HG02840 (cell line): ENCODE results near the gene FBXL17.
"Not testable (repeated sequence)": the region's sequence is repeated elsewhere in the genome, so short reads cannot be mapped to it uniquely, and the experiment has no call there.

ENCODE experiments used
- ATAC-seq: cut with Tn5 transposase; IDR thresholded peaks from one replicate; pipeline ENCODE4 v1.9.1; 2021; ENCODE audit warnings: mild to moderate bottlenecking, moderate library complexity, moderate number of reproducible peaks; ENCODE audit not compliant: unreplicated experiment, low FRiP score

Gene FBXL17

DNA sequence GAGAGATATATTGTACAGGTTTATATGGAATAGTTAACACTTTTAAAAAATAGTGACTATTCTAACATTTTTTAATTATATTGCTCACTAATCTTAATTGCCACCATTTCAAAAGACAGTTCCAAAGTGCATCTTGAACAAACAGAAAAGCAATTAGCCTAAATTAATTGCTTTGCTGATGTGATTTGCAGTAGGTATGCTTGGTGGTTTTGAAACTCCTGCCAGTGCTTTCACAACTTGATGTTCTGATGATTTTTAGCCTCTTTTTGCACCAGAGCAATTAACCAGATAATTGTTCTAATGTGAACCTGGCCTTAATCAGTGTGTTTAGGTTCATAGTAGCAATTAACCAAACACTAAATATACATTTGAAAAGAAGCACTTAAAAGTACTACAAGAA lies 207.6 kb downstream of the FBXL17 start:
- no peak for ATAC-seq

DNA sequence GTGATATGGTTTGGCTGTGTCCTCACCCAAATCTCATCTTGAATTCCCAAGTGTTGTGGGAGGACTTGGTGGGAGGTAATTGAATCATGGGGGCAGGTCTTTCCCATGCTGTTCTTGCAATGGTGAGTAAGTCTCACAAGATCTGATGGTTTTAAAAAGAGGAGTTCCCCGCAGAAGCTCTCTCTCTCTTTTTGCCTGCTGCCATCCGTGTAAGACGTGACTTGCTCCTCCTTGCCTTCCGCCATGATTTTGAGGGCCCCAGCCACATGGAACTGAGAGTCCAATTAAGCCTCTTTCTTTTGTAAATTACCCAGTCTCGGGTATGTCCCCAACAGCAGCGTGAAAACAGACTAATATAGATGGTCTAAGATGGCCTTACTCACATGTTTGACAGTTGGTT lies 210.1 kb downstream of the FBXL17 start:
- ATAC-seq = no peak

DNA sequence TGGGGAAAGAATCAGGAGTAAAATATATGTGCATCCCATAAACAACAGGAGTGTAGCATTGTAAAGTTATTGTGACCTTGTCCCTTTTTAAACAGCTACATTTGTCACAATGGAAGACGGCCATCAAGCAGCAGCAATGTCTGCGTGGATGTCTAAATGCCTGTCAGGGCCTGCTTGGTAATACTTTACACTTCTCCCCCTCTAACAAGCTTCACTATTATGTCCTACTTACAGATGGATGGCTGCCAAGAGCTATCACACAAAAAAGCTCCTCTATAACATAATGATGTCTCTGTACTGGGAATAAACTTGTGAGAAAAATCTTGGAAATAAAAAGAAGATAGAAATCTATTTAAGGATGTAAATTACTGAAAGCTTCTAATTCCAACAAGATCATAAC lies 213.0 kb downstream of the FBXL17 start:
- no peak for ATAC-seq

DNA sequence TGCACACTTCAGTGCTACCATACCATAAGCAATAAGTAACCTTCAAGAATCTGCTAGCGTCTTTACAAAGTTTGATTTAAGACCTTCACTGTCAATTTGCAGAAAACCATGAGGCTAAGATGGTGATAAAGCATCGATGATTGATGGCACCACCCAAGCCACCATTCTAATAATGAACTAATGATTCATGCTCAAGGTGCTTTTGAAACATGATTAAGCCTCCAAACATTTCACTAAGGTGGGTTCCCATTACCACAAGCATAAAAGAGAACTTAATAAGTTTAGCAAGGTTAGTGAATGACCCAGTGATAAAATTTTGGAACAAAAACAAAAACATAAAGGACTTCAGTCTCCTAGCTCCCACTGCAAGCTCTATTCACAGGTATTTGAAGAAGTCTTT lies 214.7 kb downstream of the FBXL17 start:
- ATAC-seq = no peak

DNA sequence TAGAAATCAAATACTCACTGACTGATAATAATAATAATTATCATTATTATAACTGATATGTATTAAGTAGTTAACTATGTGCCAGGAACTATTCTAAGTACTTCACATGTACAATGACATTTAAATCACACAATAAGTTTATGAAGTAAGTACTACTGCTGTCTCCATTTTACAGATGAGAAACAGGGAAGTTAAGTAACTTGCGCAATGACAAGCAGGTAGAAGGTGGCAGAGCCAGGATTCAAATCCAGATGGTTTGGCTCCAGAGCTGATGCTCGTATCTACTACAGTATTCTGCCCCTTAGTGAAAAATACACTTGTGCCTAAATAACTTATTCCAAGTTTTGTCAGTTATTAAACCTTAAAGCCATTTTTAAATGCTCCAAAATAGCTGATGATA lies 217.3 kb downstream of the FBXL17 start:
- ATAC-seq = no peak

DNA sequence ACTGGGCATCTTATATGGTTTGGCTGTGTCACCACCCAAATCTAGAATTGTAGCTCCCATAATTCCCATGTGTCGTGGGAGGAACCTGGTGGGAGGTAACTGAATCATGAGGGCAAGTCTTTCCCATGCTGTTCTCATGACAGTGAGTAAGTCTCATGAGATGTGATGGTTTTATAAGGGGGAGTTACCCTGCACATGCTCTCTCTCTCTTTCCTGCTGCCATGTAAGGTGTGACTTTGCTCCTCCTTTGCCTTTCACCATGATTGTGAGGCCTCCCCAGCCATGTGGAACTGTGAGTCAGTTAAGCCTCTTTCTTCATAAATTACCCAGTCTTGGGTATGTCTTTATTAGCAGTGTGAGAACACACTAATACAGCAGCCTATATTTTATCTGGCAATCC lies 229.0 kb downstream of the FBXL17 start:
- ATAC-seq = not testable (repeated sequence)

DNA sequence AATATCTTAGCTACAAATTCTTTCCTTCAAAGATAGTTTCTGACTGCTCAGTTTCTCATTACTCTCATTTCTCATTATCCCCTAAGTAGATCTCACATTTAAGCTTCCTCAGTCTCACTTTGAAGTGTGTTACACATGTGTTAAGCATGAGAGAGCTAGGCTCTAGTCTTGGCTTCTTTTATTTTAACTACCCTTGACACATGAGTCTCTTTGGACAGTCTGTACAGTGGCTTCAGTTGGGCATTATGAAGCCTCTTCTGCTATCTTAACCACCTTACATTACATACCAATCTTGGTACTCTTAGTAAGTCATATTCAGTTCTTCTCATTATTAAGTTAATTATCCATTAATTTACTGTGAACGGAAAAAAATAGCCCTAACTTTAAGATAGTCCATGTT lies 232.5 kb downstream of the FBXL17 start:
- ATAC-seq = no peak

DNA sequence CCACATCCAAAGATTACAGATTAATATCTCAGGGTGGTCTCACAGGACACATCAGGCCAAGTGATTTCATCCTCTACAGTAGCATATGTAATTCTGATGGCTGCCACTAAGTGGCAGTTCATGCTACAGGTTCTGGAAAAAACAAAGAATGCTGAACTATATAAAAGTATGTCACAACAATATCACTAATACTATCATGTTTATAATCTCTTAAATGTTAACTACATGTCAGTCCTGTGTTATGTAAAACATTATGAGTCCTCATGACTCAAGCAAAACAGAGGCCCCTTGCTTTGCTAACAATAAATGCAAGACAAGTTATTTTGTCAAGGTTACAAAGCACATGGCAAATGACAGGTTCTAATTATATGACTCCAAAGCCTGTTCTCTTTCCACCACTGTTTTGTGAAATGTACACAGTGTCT lies 233.2 kb downstream of the FBXL17 start:
- ATAC-seq = no peak

DNA sequence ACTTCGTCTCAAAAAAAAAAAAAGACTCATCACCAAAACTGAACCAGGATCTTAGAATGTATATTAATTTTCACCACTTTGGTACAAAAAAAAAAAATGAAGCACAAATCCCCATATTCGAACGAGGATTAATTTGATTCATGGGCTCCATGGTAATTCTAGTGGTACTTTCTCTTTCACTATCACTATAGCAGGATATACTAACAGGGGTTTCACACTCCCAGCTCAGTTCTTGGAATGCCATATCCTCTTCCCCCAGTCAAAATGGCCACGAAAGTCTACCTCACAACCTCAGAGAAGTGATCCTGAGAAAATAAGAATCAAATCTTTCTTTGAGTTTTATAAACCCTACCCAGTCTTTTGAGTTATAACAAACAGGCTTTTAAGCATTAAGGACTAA lies 235.7 kb downstream of the FBXL17 start:
- no peak for ATAC-seq

DNA sequence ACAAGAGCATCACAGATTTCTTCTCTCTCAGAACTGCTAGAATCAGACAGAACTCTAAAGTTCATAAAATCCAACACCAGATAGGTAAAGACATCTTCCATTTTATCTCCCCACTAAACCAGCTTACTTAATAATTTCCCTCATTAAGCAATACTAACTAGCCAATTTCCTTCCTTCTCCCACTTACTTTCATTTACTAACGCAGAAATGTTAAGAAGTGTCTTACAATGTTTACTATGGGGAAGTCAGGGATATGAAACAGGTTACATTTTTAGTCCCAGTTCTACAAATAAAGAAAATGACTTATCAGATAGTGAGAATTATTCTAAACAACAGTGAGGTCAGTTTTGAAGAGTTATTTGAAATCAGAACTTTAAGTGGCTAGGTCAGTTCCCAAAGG lies 236.5 kb downstream of the FBXL17 start:
- ATAC-seq = no peak

DNA sequence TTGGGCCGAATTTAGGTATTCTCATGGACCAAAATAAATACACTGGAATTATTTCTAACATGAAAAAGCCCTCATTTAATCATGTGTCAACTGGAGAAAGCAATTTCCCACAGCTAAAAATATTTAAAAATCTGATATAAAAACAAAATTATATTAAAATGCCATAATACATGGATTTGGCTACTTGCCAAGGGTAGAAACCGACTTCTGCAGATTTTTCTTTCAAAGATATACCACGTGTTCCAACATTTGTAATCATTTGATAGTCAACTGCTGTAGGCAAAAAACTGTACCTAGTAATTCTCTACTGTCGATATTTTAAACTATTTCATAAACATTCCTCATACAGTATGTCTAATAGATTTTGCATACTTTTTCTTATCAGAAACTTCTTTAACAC lies 237.6 kb downstream of the FBXL17 start:
- no peak for ATAC-seq

DNA sequence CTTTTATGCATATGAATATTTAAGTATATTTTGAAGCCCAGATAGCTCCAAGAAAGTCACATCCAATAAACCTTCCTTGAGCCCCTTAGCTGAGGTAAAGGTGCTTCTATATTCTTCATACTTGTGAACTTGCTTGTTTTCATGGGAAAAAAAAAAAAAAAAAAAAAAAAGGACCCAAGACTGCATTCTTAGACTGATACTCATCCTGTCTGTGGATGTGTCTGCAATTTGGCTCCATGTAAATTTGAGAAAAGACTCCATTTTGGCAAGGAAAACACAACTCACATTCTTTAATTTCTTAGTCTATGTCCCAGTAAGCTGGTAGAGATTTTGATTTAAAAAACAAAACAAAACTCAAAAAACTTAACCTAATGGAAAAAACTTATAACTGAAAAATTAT lies 238.3 kb downstream of the FBXL17 start:
- ATAC-seq = no peak

DNA sequence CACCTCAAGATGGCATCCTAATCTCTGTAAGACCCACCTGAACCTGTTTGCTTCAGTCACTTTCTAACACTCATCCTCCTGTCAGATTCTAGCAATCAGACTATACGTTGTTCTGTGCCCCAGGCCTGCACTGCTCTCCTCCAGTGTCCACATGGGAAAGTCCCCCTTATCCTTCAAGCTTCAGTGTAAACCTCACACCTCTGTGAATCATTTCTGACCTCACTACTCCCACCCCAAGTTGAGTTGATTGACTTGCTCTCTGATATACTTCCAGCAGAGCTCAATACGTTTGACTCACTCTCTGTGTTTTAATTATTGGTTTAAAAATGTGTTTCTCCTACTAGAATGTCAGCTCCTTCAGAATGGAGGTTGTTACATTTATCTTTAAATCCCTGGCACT lies 240.2 kb downstream of the FBXL17 start:
- no peak for ATAC-seq

DNA sequence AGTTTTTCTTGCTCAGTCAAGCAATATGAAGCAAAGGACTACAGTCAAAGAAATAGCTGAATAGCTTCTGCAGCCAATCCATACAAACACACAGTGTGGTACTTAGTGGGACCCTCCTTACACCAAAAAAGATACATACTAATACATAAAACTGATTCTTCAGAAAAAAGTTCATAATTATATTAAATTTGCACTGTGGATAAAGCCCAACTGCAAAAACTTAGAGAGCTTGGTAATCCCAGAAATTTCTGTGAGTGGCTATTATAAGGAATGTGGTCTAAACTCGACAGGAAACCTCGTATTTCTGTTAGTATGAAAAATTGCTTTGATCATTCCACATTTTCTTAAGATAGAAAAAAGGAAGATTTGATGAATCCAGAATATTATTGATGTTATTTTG lies 245.4 kb downstream of the FBXL17 start:
- no peak for ATAC-seq

DNA sequence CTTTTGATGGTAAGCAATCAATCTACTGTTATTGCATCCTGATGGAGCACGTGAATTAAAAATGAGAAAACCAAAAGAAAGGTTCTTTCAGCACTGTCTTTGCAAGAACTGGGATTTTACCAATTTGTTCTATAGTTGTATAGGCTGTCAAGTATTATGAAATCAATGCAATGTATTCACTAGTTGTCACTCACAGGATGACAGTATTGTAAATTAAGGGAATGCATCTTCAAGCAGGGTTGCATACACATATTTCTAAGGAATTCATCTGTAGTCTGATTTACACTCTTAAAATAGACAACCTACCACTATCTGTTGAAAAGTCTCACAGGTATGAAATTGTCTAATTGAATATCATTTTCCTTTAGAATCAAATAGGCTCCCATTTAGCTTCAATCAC lies 252.8 kb downstream of the FBXL17 start:
- no peak for ATAC-seq

DNA sequence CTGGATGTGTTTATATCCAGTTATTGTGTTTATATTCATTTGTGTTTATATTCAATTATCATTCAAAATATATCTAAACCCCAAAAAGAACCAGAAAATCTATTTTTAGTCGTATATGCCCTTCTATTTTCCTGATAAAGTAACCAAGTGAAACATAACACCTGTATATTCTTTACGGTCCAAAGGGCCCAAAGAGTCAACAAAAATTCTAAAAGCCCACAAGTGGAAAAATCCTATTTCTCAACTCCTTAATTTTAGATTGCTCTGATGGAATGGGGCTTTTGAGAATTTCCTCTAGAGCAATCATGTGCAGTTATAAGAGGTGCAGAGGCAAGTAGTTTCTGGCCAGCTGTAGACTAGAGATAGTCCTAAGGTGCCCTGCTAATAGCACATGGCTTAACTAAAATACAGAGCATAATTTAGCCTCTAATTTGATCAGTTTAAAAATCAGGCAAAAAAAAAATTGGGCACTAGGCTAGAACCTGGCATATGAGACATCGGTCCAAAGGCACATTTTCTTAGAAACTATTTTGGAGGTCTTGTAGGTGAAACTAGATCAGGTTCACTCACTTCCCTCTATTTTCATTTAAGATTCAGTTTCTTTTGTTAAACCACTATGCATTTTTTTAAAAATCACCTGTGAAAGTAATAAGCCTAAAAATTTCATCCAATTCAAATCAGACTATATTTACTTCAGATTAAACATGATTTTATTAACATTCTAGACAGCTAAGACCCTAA lies 256.0 kb downstream of the FBXL17 start:
- no peak for ATAC-seq

DNA sequence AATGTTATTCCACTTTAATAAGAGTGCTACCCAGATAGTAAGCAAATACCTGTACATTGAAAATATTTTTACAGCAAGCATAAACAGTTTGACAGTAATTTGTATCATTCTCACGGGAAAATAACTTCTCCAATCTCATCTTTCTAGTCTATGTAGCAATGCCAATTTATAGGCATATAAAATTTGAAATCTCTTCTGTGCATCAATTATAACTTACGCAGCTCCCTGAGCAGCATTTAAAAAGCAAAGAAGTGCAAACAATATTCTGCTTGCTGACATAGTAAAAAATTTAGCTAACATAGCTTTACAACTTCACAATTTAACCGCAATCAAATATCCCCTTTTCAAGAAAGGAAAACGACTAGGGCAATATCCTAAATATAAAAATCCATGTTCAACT lies 257.3 kb downstream of the FBXL17 start:
- no peak for ATAC-seq

DNA sequence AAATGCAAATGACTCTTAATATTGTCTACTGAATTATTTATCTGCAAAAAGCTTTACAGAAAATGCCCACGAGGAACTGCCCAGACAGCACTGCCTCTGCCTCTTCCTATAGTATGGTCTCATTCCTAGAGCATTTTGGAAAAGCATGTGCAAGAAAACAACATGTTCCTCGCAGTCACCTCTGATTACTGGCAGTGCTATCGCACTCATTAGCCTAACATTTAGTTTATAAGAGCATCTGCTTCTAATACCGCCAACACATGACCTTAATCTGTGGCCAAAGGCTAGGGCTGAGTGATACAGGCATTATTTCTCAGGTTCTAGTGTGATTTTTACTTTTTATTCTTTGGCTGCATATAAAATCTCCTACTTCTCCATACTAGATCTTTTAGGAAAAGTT lies 259.2 kb downstream of the FBXL17 start:
- no peak for ATAC-seq

DNA sequence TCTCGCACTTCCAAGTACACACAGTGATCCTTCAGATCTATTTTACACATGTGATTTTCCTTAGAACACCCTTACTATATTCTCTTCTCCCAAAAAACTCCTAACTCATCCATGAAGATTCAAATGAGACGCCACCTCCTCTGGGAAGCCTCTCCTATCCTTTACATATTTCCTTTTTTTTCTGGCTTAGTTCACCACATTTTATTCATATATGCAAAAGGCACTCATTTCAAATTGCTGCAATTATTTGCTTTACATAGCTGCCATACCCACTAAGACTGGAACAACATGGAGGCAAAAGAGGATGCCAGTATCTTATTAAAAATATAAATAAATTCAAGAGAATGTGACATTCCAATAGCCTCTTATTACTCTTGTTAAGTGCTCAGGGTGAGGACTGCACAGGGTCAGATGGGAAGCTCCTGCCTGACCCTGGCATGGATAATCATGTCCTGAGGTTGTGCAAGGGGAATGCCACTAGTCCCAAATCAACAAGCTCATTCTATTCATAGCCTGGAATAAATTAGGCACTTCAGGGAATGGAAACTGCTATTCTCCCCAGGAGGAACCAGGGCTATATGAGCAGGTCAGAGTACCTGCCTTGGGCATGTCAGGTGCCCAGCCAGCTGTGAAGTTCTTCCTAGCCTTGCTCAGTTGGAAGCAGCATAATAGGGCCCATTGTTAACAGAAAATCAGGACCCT lies 262.9 kb downstream of the FBXL17 start:
- no peak for ATAC-seq

DNA sequence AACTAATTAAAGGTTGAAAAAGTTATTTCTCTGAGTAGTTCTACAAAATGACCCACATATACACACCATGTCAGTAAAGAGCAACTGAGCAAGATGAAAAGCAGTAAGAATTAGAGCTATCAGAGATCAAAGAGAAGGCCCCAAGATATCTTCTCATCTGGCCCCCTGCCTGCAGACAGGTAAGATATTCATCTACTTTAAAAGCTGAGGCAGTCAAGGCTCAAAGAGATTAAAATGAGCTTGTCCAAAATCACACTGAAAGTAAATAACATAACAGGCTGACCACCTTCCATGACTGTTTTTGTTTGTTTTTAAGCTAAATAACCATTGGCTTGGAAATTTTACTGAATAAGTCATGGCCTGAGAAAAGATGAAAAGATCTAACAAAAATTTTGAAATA lies 266.2 kb downstream of the FBXL17 start:
- ATAC-seq = no peak

DNA sequence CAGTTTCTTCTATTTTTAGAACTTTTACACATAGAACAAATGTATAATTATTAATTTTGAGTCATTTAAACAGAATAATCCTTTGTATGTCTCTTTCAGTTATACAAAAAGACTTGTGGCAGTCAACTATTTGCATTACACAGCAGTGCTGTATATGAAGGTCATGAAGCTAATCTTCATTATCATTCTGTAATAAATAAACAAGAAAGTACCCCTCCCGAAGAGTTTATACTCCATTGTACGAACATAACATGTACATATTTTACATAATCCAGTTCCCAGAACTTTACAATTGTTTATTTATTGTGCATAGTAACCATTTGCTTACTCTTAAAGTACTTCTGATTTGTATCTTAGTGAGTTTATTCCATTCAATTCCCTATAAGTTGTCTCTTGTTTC lies 267.9 kb downstream of the FBXL17 start:
- no peak for ATAC-seq

DNA sequence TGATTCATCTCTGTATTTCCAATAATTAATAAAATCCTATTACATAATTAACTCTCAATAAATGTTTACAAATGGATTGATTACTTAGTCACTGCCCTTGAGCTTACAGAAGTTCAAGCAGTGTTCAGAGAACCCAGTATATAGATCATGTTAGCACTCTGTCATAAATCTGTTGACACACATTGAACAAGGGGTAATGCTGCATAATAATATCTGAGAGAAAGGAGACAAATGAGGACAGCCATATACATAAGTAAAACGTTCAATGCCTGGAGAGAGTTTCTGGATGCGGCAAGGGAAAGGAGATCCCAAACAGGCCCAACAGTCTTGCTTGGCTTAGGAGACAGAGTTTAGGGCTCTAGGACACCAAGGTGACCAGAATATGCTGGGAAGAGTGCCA lies 270.2 kb downstream of the FBXL17 start:
- ATAC-seq = no peak
